Measurements from ENCODE around the gene RSPH1.

DNA sequence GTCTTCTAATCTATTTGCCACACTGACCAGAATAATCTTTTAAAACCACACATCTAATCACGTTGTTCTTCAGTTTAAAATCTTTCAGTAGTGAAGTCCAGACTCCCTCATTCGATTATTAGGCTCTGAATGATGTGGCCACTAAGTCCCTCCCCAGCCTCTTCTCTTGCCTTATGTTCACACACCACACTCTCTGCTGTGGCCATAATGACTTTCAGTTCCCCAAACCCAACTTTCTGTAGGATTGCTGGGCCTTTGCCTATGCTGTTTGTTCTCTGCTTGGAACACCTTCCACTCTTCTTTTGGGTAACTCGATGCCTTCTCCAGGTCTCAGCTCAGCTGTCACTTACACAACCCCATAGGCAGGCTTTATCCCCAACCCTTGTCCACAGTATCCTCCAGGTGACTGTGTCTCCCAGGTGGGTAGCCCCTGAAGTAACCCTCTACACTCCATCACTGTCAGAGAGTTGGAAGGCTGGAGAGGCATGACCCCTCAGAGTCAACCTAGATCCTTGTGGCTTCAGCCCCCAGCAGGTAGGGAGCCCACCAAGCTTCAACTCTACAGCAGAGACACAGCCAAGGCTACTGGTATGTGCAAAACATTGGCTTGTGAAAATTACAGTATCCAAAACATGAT is 9.2 kb upstream of the RSPH1 start:
- TF ChIP-seq BHLHE40 (IDR thresholded peaks at IDR 0.05; ENCODE audit: low read depth, low read length) (no peak), CBX2 (IDR thresholded peaks at IDR 0.05; ENCODE audit: borderline replicate concordance, low read depth) (no peak), ESRRA (IDR thresholded peaks at IDR 0.05; ENCODE audit: borderline replicate concordance, low read length) (no peak), POLR2A (IDR thresholded peaks at IDR 0.05; ENCODE audit: low read length) (no peak), PHF8 (IDR thresholded peaks at IDR 0.05; ENCODE audit: borderline replicate concordance, low read depth) (no peak), RAD21 (conservative IDR thresholded peaks at IDR 0.05 in 1 of 2, IDR thresholded peaks at IDR 0.05 in 1 of 2) (no peak), POLR2AphosphoS2 (conservative IDR thresholded peaks at IDR 0.05; ENCODE audit: low read length) (no peak), CHD2 (IDR thresholded peaks at IDR 0.05; ENCODE audit: low read length, partially characterized antibody) (no peak), MAFK (IDR thresholded peaks at IDR 0.05; ENCODE audit: partially characterized antibody) (no peak), ZSCAN20 (CRISPR knock-in tag; IDR thresholded peaks at IDR 0.05) (no peak), MAZ (IDR thresholded peaks at IDR 0.05; ENCODE audit: borderline replicate concordance, low read depth, low read length) (no peak), HMGXB4 (CRISPR knock-in tag; IDR thresholded peaks at IDR 0.05; ENCODE audit: borderline replicate concordance) (no peak)
- TF ChIP-seq, protein P1, sequence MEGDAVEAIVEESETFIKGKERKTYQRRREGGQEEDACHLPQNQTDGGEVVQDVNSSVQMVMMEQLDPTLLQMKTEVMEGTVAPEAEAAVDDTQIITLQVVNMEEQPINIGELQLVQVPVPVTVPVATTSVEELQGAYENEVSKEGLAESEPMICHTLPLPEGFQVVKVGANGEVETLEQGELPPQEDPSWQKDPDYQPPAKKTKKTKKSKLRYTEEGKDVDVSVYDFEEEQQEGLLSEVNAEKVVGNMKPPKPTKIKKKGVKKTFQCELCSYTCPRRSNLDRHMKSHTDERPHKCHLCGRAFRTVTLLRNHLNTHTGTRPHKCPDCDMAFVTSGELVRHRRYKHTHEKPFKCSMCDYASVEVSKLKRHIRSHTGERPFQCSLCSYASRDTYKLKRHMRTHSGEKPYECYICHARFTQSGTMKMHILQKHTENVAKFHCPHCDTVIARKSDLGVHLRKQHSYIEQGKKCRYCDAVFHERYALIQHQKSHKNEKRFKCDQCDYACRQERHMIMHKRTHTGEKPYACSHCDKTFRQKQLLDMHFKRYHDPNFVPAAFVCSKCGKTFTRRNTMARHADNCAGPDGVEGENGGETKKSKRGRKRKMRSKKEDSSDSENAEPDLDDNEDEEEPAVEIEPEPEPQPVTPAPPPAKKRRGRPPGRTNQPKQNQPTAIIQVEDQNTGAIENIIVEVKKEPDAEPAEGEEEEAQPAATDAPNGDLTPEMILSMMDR (IDR thresholded peaks at IDR 0.05): no peak
- TF ChIP-seq, protein P2, sequence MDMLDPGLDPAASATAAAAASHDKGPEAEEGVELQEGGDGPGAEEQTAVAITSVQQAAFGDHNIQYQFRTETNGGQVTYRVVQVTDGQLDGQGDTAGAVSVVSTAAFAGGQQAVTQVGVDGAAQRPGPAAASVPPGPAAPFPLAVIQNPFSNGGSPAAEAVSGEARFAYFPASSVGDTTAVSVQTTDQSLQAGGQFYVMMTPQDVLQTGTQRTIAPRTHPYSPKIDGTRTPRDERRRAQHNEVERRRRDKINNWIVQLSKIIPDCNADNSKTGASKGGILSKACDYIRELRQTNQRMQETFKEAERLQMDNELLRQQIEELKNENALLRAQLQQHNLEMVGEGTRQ (IDR thresholded peaks at IDR 0.05): no peak
